Duodenal mucosa (tissue), 2 donors: ENCODE measurements around the gene EML2.

Experiments
- H3K27ac ChIP-seq: one replicate; pipeline ENCODE4 v1.7.0; 2013; ENCODE audit warnings: low read depth, low read length
- H3K27me3 ChIP-seq, 2 donors: one replicate each; pipeline ENCODE4 v1.7.0; 2013; ENCODE audit warnings: low read length in 2 of 2, control low read depth in 1 of 2; ENCODE audit not compliant: insufficient read depth in 2 of 2, control insufficient read depth in 1 of 2
- H3K36me3 ChIP-seq, 2 donors: one replicate each; pipeline ENCODE4 v1.7.0; 2013; ENCODE audit warnings: low read length in 2 of 2, control low read depth in 1 of 2; ENCODE audit not compliant: insufficient read depth in 2 of 2, control insufficient read depth in 1 of 2
- H3K4me1 ChIP-seq, 2 donors: one replicate each; pipeline ENCODE4 v1.7.0; 2013; ENCODE audit warnings: low read length in 2 of 2, control low read depth in 1 of 2; ENCODE audit not compliant: insufficient read depth in 2 of 2, control insufficient read depth in 1 of 2
- H3K4me3 ChIP-seq, 2 donors: one replicate each; pipeline ENCODE4 v1.7.0; 2013; ENCODE audit warnings: low read length in 2 of 2, low read depth in 1 of 2
- H3K9ac ChIP-seq, 2 donors: one replicate each; pipeline ENCODE4 v1.7.0; 2013; ENCODE audit warnings: low read length in 2 of 2, low read depth in 1 of 2
- H3K9me3 ChIP-seq, 2 donors: one replicate each; pipeline ENCODE4 v1.7.0; 2013; ENCODE audit warnings: low read length in 2 of 2, control low read depth in 1 of 2; ENCODE audit not compliant: control insufficient read depth in 1 of 2

The EML2 gene

GRCh38 chr19:45590300-45591003, 48.7 kb downstream of the EML2 start:
- Histone ChIP-seq H3K27ac (no peak overlapping the region), H3K4me3 (no peak overlapping the region), H3K4me1 (peaks cover 0 to 2% of the 10 kb centered on the region in 2 donors), H3K27me3 (peaks cover 3 to 6% of the 10 kb centered on the region in 2 donors), H3K9ac (no peak overlapping the region), H3K9me3 (no peaks in the 10 kb centered on the region), H3K36me3 (no peaks in the 10 kb centered on the region)

- no peak overlapping the region for H3K9ac ChIP-seq
- no peak overlapping the region for H3K4me3 ChIP-seq
- peaks cover 4 to 6% of the 10 kb centered on the region in 2 donors for H3K4me1 ChIP-seq
- no peaks in the 10 kb centered on the region for H3K36me3 ChIP-seq
- H3K27ac ChIP-seq: no peak overlapping the region
- H3K9me3 ChIP-seq: no peaks in the 10 kb centered on the region
- H3K27me3 ChIP-seq: peaks cover 3% of the 10 kb centered on the region in 2 donors
Observed at GRCh38 chr19:45589768-45590167, 49.4 kb downstream of the EML2 start.

- Histone ChIP-seq H3K9me3 (no peaks in the 10 kb centered on the region), H3K36me3 (no peaks in the 10 kb centered on the region), H3K27me3 (peaks cover 0 to 3% of the 10 kb centered on the region in 2 donors), H3K4me1 (peaks cover 4 to 6% of the 10 kb centered on the region in 2 donors), H3K27ac (no peak overlapping the region), H3K4me3 (no peak overlapping the region), H3K9ac (no peak overlapping the region)
Observed at GRCh38 chr19:45587873-45588272, 51.3 kb downstream of the EML2 start.

- Histone ChIP-seq H3K9ac (peak overlapping the region; percentile 90 to 95), H3K9me3 (no peaks in the 10 kb centered on the region), H3K27ac (peak overlapping the region; percentile 96), H3K4me3 (peak overlapping the region; percentile 88 to 97), H3K27me3 (no peaks in the 10 kb centered on the region), H3K36me3 (no peaks in the 10 kb centered on the region), H3K4me1 (peaks cover 4 to 6% of the 10 kb centered on the region in 2 donors)
Observed at GRCh38 chr19:45585158-45585577, 54.0 kb downstream of the EML2 start.

GRCh38 chr19:45584332-45585157, 54.7 kb downstream of the EML2 start, which contains the start of gene OPA3:
TSS of gene OPA3 (minus strand) at chr19:45584802. CDS start at chr19:45584764, 38 bp downstream.
- Histone ChIP-seq H3K36me3 (no peaks in the 10 kb centered on the region), H3K9ac (peak within 1 kb of the TSS; percentile 90 to 95), H3K9me3 (no peaks in the 10 kb centered on the region), H3K27ac (peak within 1 kb of the TSS; percentile 96), H3K4me1 (peaks cover 4 to 6% of the 10 kb centered on the region in 2 donors), H3K27me3 (no peaks in the 10 kb centered on the region), H3K4me3 (peak within 1 kb of the TSS; percentile 88 to 97)

GRCh38 chr19:45581576-45581975, 57.6 kb downstream of the EML2 start:
- Histone ChIP-seq H3K4me1 (peaks cover 18 to 19% of the 10 kb centered on the region in 2 donors), H3K9me3 (no peaks in the 10 kb centered on the region), H3K4me3 (no peak overlapping the region), H3K9ac (no peak overlapping the region), H3K27me3 (no peaks in the 10 kb centered on the region), H3K27ac (no peak overlapping the region), H3K36me3 (no peaks in the 10 kb centered on the region)

GRCh38 chr19:45578861-45579260, 60.3 kb downstream of the EML2 start:
- H3K4me1 ChIP-seq: peaks cover 14 to 15% of the 10 kb centered on the region in 2 donors
- no peak overlapping the region for H3K27ac ChIP-seq
- H3K4me3 ChIP-seq: no peak overlapping the region
- H3K36me3 ChIP-seq: no peaks in the 10 kb centered on the region
- no peaks in the 10 kb centered on the region for H3K9me3 ChIP-seq
- H3K9ac ChIP-seq: no peak overlapping the region
- H3K27me3 ChIP-seq: no peaks in the 10 kb centered on the region

GRCh38 chr19:45577111-45577905, 61.9 kb downstream of the EML2 start:
- Histone ChIP-seq H3K27me3 (no peaks in the 10 kb centered on the region), H3K4me1 (peaks cover 14 to 15% of the 10 kb centered on the region in 2 donors), H3K4me3 (no peak overlapping the region), H3K9me3 (no peaks in the 10 kb centered on the region), H3K9ac (no peak overlapping the region), H3K27ac (peak overlapping the region; percentile 17), H3K36me3 (peaks cover 0 to 3% of the 10 kb centered on the region in 2 donors)

- Histone ChIP-seq H3K4me1 (peaks cover 14 to 15% of the 10 kb centered on the region in 2 donors), H3K27ac (no peak overlapping the region), H3K9me3 (no peaks in the 10 kb centered on the region), H3K4me3 (no peak overlapping the region), H3K9ac (no peak overlapping the region), H3K36me3 (peaks cover 0 to 3% of the 10 kb centered on the region in 2 donors), H3K27me3 (no peaks in the 10 kb centered on the region)
Observed at GRCh38 chr19:45576682-45577081, 62.5 kb downstream of the EML2 start.
